NCI-H2029 (cell line): ENCODE results near the gene TRIAP1.

Experiments used
- DNase-seq: peaks from one replicate; lab custom pipeline; 2025; lab: John Stamatoyannopoulos, UW

The TRIAP1 gene

GRCh38 chr12:120429368-120429767 lies 16.8 kb downstream of the TRIAP1 start:
- no peak for DNase-seq

- no peak for DNase-seq
Observed at GRCh38 chr12:120428597-120429229, 17.5 kb downstream of the TRIAP1 start.

GRCh38 chr12:120425797-120426196 lies 20.4 kb downstream of the TRIAP1 start:
- no peak for DNase-seq

- DNase-seq = no peak
Observed at GRCh38 chr12:120422892-120423456, 23.2 kb downstream of the TRIAP1 start.

- DNase-seq = no peak
Observed at GRCh38 chr12:120421701-120422100, 24.5 kb downstream of the TRIAP1 start.

- no peak for DNase-seq
Observed at GRCh38 chr12:120417917-120418580, 28.1 kb downstream of the TRIAP1 start.

- no peak for DNase-seq
Observed at GRCh38 chr12:120416490-120417216, 29.5 kb downstream of the TRIAP1 start.

GRCh38 chr12:120413901-120414695 lies 32.1 kb downstream of the TRIAP1 start:
- DNase-seq = peak; percentile 76

GRCh38 chr12:120412421-120412820 lies 33.8 kb downstream of the TRIAP1 start:
- DNase-seq = no peak

GRCh38 chr12:120408771-120409170 lies 37.4 kb downstream of the TRIAP1 start:
- no peak for DNase-seq

- DNase-seq = no peak
Observed at GRCh38 chr12:120406553-120406952, 39.6 kb downstream of the TRIAP1 start.

- no peak for DNase-seq
Observed at GRCh38 chr12:120406069-120406468, 40.1 kb downstream of the TRIAP1 start.

- no peak for DNase-seq
Observed at GRCh38 chr12:120404271-120404670, 41.9 kb downstream of the TRIAP1 start.

- DNase-seq = no peak
Observed at GRCh38 chr12:120403869-120404268, 42.3 kb downstream of the TRIAP1 start.

GRCh38 chr12:120402217-120402616 lies 44.0 kb downstream of the TRIAP1 start:
- no peak for DNase-seq

- no peak for DNase-seq
Observed at GRCh38 chr12:120399531-120399930, 46.7 kb downstream of the TRIAP1 start.

GRCh38 chr12:120397824-120398540 lies 48.2 kb downstream of the TRIAP1 start:
- DNase-seq = peak; percentile 23

- DNase-seq = peak; percentile 94
Observed at GRCh38 chr12:120394483-120395367, 51.5 kb downstream of the TRIAP1 start.
